A549 (cell line): Measurements from ENCODE around the gene NDUFB4.

Experiments used
- EP300 ChIP-seq, 2 experiments: fragments of >200 bp; sonication (Bioruptor Twin); formaldehyde crosslinking; IDR thresholded peaks; 2 replicates in 1 of 2; 3 replicates in 1 of 2; pipeline ENCODE4 v1.6.1; 2016 to 2017
- ESRRA ChIP-seq: fragments of 150-350 bp; IDR thresholded peaks from 2 replicates; pipeline ENCODE4 v1.6.1; 2014; ENCODE audit warnings: mild to moderate bottlenecking, low read length, borderline replicate concordance
- HOXA7 ChIP-seq: fragments of 250-450 bp; sonication (Bioruptor Pico); IDR thresholded peaks from 2 replicates; pipeline ENCODE4 v1.5.0; 2020; ENCODE audit warnings: mild to moderate bottlenecking, moderate library complexity
- MAFK ChIP-seq: fragments of 450-650 bp; IDR thresholded peaks from 2 replicates; pipeline ENCODE4 v1.6.1; 2014; ENCODE audit not compliant: partially characterized antibody
- MAZ ChIP-seq: fragments of 150-350 bp; IDR thresholded peaks from 2 replicates; pipeline ENCODE4 v1.6.1; 2014; ENCODE audit warnings: antibody characterized with exemption, low read depth, low read length, borderline replicate concordance
- PHF8 ChIP-seq: fragments of 200-600 bp; sonication (generic); IDR thresholded peaks from 2 replicates; pipeline ENCODE4 v1.6.1; 2016; ENCODE audit warnings: low read depth, mild to moderate bottlenecking, antibody characterized with exemption, moderate library complexity, borderline replicate concordance
- POLR2A ChIP-seq: IDR thresholded peaks from 2 replicates; pipeline ENCODE4 v1.6.1; 2012; ENCODE audit warnings: mild to moderate bottlenecking, low read length
- SREBF2 ChIP-seq: fragments of 450-650 bp; IDR thresholded peaks from 2 replicates; pipeline ENCODE4 v1.6.1; 2014; ENCODE audit warnings: mild to moderate bottlenecking, moderate library complexity
- TF ChIP-seq, protein P1 (sequence below): fragments of >200 bp; sonication (Bioruptor Twin); formaldehyde crosslinking; IDR thresholded peaks from 3 replicates; pipeline ENCODE4 v1.5.1; 2016
- TF ChIP-seq, protein P2 (sequence below): fragments of 200-600 bp; sonication (generic); IDR thresholded peaks from 2 replicates; pipeline ENCODE4 v1.6.1; 2016; ENCODE audit warnings: antibody characterized with exemption, mild to moderate bottlenecking, moderate library complexity
- TF ChIP-seq, protein P3 (sequence below): fragments of 150-350 bp; IDR thresholded peaks from 2 replicates; pipeline ENCODE4 v1.6.1; 2014; ENCODE audit warnings: low read depth, mild to moderate bottlenecking, low read length
- TF ChIP-seq, protein P4 (sequence below): fragments of 450-650 bp; IDR thresholded peaks from 2 replicates; pipeline ENCODE4 v1.6.1; 2014; ENCODE audit warnings: antibody characterized with exemption

DNA sequence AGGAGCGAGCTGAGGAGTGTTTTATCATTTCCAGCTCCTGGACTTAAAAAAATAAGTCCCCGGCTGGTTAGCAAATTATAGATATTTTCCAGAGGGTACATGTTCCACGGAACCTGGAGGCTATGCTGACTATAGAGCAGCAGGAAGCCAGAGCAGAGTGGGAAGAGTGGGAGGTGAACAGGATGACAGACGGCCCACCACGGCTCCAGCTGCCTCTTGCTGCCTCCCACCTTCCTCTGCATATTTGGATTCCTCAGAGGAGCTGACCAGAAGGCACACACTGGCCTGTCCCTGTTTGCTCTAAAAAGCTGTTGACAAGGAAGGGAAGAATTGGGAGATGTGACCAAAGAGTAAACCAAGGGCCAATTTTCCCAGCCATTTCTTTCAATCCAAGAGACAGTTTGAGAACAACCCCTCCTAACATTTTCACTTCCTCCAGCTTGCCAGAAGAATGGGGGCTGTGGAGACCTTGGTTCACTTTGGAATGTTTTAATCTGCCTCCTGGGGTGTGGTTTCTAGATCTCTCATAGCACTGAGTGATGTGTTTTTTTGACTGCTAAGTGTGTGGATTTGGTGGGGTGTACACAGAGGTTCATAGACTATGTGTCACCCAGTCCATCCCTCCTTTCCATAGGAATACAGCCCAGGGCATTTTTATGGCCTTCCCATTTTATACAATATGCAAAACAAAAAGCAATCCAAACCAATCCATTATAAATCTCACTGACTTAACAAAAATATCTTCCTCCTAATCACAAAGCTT lies 49.1 kb downstream of the NDUFB4 start:
- TF ChIP-seq MAFK = no peak
- no peak for TF ChIP-seq MAZ
- TF ChIP-seq, protein P1, sequence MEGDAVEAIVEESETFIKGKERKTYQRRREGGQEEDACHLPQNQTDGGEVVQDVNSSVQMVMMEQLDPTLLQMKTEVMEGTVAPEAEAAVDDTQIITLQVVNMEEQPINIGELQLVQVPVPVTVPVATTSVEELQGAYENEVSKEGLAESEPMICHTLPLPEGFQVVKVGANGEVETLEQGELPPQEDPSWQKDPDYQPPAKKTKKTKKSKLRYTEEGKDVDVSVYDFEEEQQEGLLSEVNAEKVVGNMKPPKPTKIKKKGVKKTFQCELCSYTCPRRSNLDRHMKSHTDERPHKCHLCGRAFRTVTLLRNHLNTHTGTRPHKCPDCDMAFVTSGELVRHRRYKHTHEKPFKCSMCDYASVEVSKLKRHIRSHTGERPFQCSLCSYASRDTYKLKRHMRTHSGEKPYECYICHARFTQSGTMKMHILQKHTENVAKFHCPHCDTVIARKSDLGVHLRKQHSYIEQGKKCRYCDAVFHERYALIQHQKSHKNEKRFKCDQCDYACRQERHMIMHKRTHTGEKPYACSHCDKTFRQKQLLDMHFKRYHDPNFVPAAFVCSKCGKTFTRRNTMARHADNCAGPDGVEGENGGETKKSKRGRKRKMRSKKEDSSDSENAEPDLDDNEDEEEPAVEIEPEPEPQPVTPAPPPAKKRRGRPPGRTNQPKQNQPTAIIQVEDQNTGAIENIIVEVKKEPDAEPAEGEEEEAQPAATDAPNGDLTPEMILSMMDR = no peak
- TF ChIP-seq POLR2A = no peak
- no peak for TF ChIP-seq HOXA7
- TF ChIP-seq, protein P2, sequence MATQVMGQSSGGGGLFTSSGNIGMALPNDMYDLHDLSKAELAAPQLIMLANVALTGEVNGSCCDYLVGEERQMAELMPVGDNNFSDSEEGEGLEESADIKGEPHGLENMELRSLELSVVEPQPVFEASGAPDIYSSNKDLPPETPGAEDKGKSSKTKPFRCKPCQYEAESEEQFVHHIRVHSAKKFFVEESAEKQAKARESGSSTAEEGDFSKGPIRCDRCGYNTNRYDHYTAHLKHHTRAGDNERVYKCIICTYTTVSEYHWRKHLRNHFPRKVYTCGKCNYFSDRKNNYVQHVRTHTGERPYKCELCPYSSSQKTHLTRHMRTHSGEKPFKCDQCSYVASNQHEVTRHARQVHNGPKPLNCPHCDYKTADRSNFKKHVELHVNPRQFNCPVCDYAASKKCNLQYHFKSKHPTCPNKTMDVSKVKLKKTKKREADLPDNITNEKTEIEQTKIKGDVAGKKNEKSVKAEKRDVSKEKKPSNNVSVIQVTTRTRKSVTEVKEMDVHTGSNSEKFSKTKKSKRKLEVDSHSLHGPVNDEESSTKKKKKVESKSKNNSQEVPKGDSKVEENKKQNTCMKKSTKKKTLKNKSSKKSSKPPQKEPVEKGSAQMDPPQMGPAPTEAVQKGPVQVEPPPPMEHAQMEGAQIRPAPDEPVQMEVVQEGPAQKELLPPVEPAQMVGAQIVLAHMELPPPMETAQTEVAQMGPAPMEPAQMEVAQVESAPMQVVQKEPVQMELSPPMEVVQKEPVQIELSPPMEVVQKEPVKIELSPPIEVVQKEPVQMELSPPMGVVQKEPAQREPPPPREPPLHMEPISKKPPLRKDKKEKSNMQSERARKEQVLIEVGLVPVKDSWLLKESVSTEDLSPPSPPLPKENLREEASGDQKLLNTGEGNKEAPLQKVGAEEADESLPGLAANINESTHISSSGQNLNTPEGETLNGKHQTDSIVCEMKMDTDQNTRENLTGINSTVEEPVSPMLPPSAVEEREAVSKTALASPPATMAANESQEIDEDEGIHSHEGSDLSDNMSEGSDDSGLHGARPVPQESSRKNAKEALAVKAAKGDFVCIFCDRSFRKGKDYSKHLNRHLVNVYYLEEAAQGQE = no peak
- TF ChIP-seq PHF8 = no peak
- no peak for TF ChIP-seq EP300 (IDR thresholded peaks at IDR 0.05)
- TF ChIP-seq SREBF2 = no peak
- TF ChIP-seq, protein P3, sequence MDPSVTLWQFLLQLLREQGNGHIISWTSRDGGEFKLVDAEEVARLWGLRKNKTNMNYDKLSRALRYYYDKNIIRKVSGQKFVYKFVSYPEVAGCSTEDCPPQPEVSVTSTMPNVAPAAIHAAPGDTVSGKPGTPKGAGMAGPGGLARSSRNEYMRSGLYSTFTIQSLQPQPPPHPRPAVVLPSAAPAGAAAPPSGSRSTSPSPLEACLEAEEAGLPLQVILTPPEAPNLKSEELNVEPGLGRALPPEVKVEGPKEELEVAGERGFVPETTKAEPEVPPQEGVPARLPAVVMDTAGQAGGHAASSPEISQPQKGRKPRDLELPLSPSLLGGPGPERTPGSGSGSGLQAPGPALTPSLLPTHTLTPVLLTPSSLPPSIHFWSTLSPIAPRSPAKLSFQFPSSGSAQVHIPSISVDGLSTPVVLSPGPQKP = no peak
- TF ChIP-seq ESRRA = no peak
- TF ChIP-seq, protein P4, sequence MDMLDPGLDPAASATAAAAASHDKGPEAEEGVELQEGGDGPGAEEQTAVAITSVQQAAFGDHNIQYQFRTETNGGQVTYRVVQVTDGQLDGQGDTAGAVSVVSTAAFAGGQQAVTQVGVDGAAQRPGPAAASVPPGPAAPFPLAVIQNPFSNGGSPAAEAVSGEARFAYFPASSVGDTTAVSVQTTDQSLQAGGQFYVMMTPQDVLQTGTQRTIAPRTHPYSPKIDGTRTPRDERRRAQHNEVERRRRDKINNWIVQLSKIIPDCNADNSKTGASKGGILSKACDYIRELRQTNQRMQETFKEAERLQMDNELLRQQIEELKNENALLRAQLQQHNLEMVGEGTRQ = no peak
